Right lobe of liver (tissue), 6 donors: ENCODE results near the gene NIFK. TPM values are rescaled to one million over a fixed set of nuclear protein-coding genes. Genes with fewer than 3 reads are reported as not detected.
"Not testable (repeated sequence)": the region's sequence is repeated elsewhere in the genome, so short reads cannot be mapped to it uniquely, and the experiment has no call there.

Experiments used
- ATAC-seq, 4 donors: fragments of 200-7000 bp; cut with Tn5 transposase; one replicate each; pipeline ENCODE4 v1.9.1; 2020; ENCODE audit warnings: mild to moderate bottlenecking in 4 of 4, moderate library complexity in 4 of 4
- DNase-seq, 3 donors: peaks; one replicate each; pipeline ENCODE4 v3.0.0-alpha.2; 2020
- H3K27ac ChIP-seq, 3 donors: fragments of 200-600 bp; one replicate each; pipeline ENCODE4 v1.8.0; 2022
- H3K27me3 ChIP-seq, 2 donors: fragments of 200-600 bp; one replicate each; pipeline ENCODE4 v1.8.0; 2022
- H3K36me3 ChIP-seq, 4 donors: fragments of 200-600 bp; sonication (generic) in 1 of 4; one replicate each; pipeline versions ENCODE4 v1.5.1 to v1.8.0; 2017 to 2022; ENCODE audit warnings: control low read depth in 1 of 4
- H3K4me1 ChIP-seq, 4 donors: fragments of 200-600 bp; sonication (generic) in 1 of 4; one replicate each; pipeline versions ENCODE4 v1.5.1 to v1.8.0; 2017 to 2022; ENCODE audit warnings: control low read depth in 1 of 4
- H3K4me3 ChIP-seq, 3 donors: fragments of 200-600 bp; one replicate each; pipeline ENCODE4 v1.8.0; 2022
- H3K9me3 ChIP-seq, 4 donors: fragments of 200-600 bp; sonication (generic) in 1 of 4; one replicate each; pipeline versions ENCODE4 v1.5.1 to v1.8.0; 2017 to 2022; ENCODE audit warnings: control low read depth in 1 of 4
- CTCF ChIP-seq, 4 donors: fragments of 200-600 bp in 3 of 4; fragments of 450-650 bp in 1 of 4; IDR thresholded peaks; one replicate each; pipeline versions ENCODE4 v1.5.1 to v1.8.0; 2016 to 2022; ENCODE audit warnings: antibody characterized with exemption in 4 of 4, mild to moderate bottlenecking in 2 of 4
- POLR2A ChIP-seq: fragments of 450-650 bp; IDR thresholded peaks from one replicate; pipeline ENCODE4 v1.6.1; 2017; ENCODE audit warnings: antibody characterized with exemption, mild to moderate bottlenecking
- WGBS: methylation state at CpG from one replicate; pipeline ENCODE4 v1.1.6; 2018; ENCODE audit warnings: low coverage, low lambda C conversion rate; ENCODE audit not compliant: insufficient coverage; ENCODE audit errors: missing lambda C conversion rate; 5-methylcytosine and 5-hydroxymethylcytosine counted together
- intact Hi-C, 2 donors: fragments of 100-400 bp; cut with DNase I; formaldehyde crosslinking; loops; one replicate each; pipeline versions ENCODE4 v1.11.2 to v1.14.1; 2022
- total RNA-seq, 6 experiments: library from RNA; depleted of rRNA in 2 of 6; stranded (reverse); fragments of >200 nt in 2 of 6; fragmentation: NEBNext Ultra II Directional in 3 of 6; extraction: Animal tissue kit (Norgen Biotek cat#: 25700) in 3 of 6; gene quantifications; one replicate each; pipeline versions ENCODE4 v1.1.0 to v1.2.4, GENCODE V29; 2016 to 2023
- donor health status: DM: no; HTN: yes; CAD: no.
- donor health status: DM: no; HTN: no; CAD: no.
- donor health status: DM: no; HTN: no; CAD: no.
- donor health status: DM: no; HTN: yes; CAD: no.
- donor health status: DM: no; HTN: yes; CAD: no.

Gene NIFK
- total RNA-seq, 6 experiments from 2014 or later, result 13.9 to 37.7 (median 27.2) TPM

DNA sequence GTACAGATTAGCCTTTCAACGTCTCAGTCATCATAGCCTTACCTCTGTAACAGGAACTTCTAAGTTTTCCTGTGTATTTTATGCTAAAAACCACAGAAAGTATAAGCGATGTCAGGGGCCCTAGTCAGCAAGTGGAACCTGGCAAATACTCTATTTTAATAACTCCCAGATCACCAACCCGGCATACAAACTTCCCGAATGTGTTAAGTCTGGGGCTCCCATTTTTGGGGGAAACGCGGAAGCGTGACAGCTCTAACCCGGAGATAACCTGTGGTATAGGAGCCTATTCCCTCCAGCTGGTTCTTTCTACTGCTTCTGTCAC is 574 bp downstream of the NIFK start:
- H3K9me3 ChIP-seq, result no peaks in the 10 kb centered on the region
- H3K36me3 ChIP-seq, result peaks cover 0 to 32% (median 10%) of the 10 kb centered on the region in 4 donors
- DNase-seq, result peak in 1 of 3 donors; percentile 48
- H3K4me3 ChIP-seq, result peak overlapping the region; percentile 58 to 98 (median 89)
- peak overlapping the region in 2 of 3 donors; percentile 55 to 57 for H3K27ac ChIP-seq
- ATAC-seq, result no peak
- peaks cover 0 to 8% (median 4%) of the 10 kb centered on the region in 4 donors for H3K4me1 ChIP-seq
- WGBS, result 0% methylated on average over 8 of the region's 8 CpGs
- intact Hi-C loops, result no loop called here
- no peak for TF ChIP-seq POLR2A
- TF ChIP-seq CTCF (IDR thresholded peaks at IDR 0.05), result no peak
- no peaks in the 10 kb centered on the region for H3K27me3 ChIP-seq

DNA sequence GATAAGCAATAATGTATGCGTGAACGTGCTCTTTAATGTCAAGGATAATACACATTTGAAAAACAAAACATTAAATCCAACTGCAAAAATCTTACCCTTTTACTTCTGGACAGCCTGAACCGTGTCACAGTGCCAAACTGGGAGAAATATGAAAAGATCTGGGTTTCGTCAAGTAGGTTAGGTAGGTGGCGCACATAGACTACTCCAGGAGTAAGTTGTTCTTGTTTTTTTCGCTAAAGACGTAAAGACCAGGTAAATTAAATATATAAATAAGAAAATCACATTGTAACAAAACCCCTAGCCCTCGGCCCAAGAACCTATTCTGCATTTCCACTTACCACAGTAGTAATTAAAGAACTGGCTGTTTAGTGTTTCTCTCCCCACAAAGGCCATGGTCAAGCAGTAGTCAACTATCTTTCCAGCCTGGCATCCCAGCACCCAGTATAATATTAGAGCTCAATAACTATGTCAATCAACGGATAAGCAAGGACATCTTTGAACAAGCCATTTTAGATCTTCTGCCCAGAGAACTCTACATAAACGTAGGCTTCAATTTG is 1.1 kb downstream of the NIFK start:
- H3K27ac ChIP-seq, result peak overlapping the region in 1 of 3 donors; percentile 55
- 30% methylated on average over 10 of the region's 10 CpGs for WGBS

DNA sequence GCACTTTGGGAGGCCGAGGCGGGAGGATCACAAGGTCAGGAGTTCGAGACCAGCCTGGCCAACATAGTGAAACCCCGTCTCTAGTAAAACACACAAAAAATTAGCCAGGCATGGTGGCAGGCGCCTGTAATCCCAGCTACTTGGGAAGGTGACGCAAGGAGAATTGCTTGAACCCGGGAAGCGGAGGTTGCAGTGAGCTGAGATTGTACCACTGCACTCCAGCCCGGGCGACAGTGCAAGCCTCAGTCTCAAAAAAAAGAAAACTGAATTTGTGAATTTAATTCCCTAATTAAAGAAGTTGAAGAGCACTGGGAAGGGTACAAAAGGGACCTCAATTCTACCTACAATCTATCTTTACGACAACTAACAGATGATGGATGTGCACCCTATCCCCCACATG is 2.1 kb downstream of the NIFK start:
- intact Hi-C loops, H3K9me3 ChIP-seq, H3K4me1 ChIP-seq, H3K27me3 ChIP-seq, ATAC-seq, H3K27ac ChIP-seq, H3K4me3 ChIP-seq: not testable (repeated sequence)
- peaks cover 0 to 48% (median 14%) of the 10 kb centered on the region in 4 donors for H3K36me3 ChIP-seq
- WGBS, result 97% methylated on average over 9 of the region's 11 CpGs
- peak in 1 of 3 donors; percentile 8 for DNase-seq

More for the DNA sequence above, 1.1 kb downstream of the NIFK start:
- Histone ChIP-seq H3K4me3 (peak overlapping the region; percentile 58 to 98 (median 89)), H3K36me3 (peaks cover 0 to 37% (median 11%) of the 10 kb centered on the region in 4 donors), H3K4me1 (peaks cover 0 to 8% (median 4%) of the 10 kb centered on the region in 4 donors), H3K27me3 (no peaks in the 10 kb centered on the region), H3K9me3 (no peaks in the 10 kb centered on the region)
- intact Hi-C loops, result no loop called here
- DNase-seq (no peak), ATAC-seq (no peak)
- TF ChIP-seq POLR2A, result no peak
- no peak for TF ChIP-seq CTCF (IDR thresholded peaks at IDR 0.05)

- Histone ChIP-seq H3K36me3 (peaks cover 3 to 76% (median 21%) of the 10 kb centered on the region in 4 donors), H3K4me1 (peaks cover 0 to 8% (median 4%) of the 10 kb centered on the region in 4 donors), H3K9me3 (no peaks in the 10 kb centered on the region), H3K4me3 (no peak overlapping the region), H3K27me3 (no peaks in the 10 kb centered on the region), H3K27ac (no peak overlapping the region)
- 87% methylated on average over 6 of the region's 6 CpGs for WGBS
- DNase-seq, result peak in 1 of 3 donors; percentile 6
- TF ChIP-seq CTCF (IDR thresholded peaks at IDR 0.05) (no peak), POLR2A (no peak)
- ATAC-seq, result no peak
- intact Hi-C loops, result no loop called here
These were observed 5.3 kb downstream of the NIFK start for GRCh38 chr2:121731366-121731765.

DNA sequence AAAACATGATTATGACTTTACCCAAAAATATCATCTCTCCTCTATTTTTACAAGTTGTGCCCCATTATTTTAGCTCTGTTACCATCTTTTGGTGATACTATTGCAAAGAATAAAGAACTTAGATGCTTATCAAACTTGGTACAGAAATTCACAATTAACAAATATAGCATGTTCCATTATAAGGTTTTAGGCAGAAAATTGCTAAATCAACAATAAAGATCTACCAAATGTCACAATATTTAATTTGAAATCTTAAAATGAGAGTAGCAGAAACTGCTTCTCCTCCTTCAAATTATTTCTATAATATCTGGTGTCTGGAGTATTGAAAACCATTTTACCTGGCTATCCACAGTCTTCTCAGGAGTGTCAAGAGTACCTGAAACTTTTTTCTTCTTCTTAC is 8.7 kb downstream of the NIFK start:
- DNase-seq (no peak), ATAC-seq (no peak)
- Histone ChIP-seq H3K9me3 (no peaks in the 10 kb centered on the region), H3K4me1 (no peaks in the 10 kb centered on the region), H3K27me3 (no peaks in the 10 kb centered on the region), H3K27ac (no peak overlapping the region), H3K4me3 (no peak overlapping the region), H3K36me3 (peaks cover 3 to 58% (median 13%) of the 10 kb centered on the region in 4 donors)
- intact Hi-C loops, result loop anchor here in 1 of 2 donors (10.0 kb wide), 1 partner anchor 323 kb away; no protein-coding TSS in a partner anchor
- TF ChIP-seq CTCF (IDR thresholded peaks at IDR 0.05) (no peak), POLR2A (no peak)
